Astrocyte (in vitro differentiated cells and primary cell): ENCODE data around the gene ERFE.

ENCODE experiments used
- CTCF ChIP-seq: IDR thresholded peaks from 2 replicates; pipeline ENCODE4 v1.5.1; 2011; ENCODE audit warnings: low read depth, mild to moderate bottlenecking, inconsistent platforms, low read length, moderate library complexity; ENCODE audit not compliant: insufficient read depth
- EZH2 ChIP-seq: IDR thresholded peaks from 2 replicates; pipeline ENCODE4 v1.6.1; 2012; ENCODE audit warnings: mild to moderate bottlenecking, low read length, inconsistent platforms; ENCODE audit not compliant: insufficient read depth

DNA sequence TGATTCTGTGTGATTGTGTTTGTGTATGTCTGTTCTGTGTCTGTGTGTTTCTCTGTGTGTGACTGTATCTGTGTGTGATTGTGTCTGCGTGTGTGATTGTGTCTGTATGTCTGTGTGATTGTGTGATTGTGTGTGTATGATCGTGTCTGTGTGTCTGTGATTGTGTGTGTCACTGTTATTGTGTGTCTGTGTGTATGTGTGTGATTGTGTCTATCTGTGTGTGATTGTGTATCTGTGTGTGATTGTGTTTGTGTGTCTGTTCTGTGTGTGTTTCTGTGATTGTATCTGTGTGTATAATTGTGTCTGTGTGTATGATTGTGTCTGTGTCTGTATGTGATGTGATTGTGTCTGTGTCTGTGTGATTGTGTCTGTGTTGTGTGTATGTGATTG is 32.0 kb upstream of the ERFE start:
- no peak for TF ChIP-seq CTCF
- no peak for TF ChIP-seq EZH2
